SKM-1 treated with dmso at 0.1 percent for 144 hours (cell line): ENCODE data around the gene KLF4.
"Not testable (repeated sequence)": the region's sequence is repeated elsewhere in the genome, so short reads cannot be mapped to it uniquely, and the experiment has no call there.

Experiments used
- DNase-seq: peaks from one replicate; lab custom pipeline; 2025; ENCODE audit not compliant: unreplicated experiment; lab: John Stamatoyannopoulos, UW

KLF4 gene

GRCh38 chr9:107489687-107490605 lies at the start of gene KLF4:
TSS of gene KLF4 (minus strand) at chr9:107489769. CDS start at chr9:107489172, 597 bp downstream.
- peak; percentile 54 for DNase-seq

- no peak for DNase-seq
Observed at GRCh38 chr9:107536462-107536861, 46.9 kb upstream of the KLF4 start.

DNA sequence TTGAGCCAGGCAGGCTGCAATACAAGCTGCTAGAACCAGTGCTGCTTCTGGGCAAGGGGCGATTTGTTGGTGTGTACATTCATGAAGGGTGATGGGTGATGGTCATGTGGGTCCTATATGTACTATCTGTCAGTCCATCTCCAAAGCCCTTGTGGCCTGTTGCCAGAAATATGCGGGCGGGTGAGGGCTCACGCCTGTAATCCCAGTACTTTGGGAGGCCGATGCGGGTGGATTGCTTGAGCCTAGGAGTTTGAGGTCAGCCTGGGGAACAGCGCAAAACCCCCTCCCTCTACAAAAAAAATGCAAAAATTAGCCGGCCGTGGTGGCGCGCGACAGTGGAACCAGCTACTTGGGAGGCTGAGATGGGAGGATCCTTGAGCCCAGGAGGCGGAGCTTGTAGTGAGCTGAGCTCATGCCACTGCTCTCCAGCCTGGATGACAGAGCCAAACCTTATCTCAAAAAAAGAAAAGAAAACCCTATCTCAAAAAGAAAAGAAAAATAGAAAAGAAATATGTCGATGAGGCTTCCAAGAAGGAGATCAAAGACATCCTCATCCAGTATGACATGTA lies 45.0 kb upstream of the KLF4 start:
- DNase-seq = no peak

- DNase-seq = no peak
Observed at GRCh38 chr9:107530679-107531078, 41.1 kb upstream of the KLF4 start.

DNA sequence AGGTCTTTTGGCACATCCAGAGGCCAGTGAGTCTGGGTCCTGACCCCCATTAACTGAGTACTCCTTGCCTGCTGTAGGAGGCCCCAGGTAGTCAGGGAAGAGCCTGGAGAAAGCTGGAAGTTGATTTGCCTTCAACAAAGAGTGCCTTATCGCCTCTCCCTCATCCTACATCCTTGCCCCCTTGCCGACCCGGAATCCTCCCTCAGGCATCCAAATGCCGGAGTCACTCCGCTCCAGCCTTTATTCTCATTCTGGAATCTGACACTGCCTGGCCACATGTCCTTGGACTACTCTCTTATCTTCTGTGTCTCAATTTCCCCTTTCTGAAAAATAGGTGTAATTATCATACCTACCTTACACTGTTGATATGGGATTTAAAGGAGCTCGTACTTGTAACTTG lies 39.1 kb upstream of the KLF4 start:
- no peak for DNase-seq

DNA sequence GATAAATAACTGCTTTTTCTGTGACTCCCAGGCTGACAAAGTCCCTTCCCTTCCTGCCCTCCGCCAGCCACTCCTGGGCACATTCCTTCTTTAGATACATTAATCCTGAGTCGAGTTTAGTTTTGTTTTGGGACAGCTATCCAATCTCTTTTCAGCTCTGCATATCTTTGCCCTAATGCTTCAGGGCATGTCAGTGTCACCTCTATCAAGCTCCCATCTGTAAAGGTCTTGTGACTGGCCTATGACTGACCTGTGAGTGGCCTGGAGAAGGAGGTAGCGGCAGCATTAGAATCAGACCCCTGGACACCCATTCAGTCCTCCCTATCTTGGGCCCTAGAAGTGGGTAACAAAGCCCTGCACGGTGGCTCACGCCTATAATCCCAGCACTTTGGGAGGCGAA lies 34.0 kb upstream of the KLF4 start:
- no peak for DNase-seq

GRCh38 chr9:107520186-107520585 lies 30.6 kb upstream of the KLF4 start:
- DNase-seq = no peak

DNA sequence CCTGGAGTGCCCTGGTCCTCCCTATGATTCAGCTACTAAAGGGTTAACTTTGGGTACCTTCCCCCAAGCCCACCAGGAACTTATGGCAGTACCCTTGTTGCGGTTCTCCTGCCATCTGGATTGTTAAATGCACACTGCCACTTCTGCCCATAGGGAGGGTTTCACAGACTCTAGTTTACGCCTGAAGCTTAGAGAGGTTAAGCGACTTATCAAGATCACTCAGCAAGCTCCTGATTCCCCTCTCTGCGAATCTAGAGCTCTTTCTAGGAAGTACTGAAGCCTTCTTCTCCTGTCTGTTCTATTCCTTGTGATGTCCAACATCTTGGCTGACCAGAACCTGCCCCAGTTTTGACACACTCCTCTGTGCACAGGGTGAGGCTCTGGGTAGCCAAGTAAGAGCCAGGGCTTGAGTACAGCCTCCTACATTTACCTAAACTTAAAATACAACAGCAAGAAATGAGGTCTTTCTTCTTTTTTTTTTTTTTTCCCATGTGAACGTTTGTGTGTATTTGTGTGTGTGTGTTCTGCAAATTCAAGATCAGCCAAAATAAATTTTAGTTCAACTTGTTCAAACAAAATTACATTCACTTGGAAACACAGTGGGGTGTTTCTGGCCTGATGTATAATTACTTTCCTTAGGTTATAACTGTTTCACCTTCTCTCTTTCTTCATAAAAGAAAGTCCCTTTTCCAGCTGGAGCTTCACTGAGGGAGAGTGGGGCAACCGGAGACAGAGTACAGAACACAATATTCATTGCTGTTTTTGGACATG lies 28.7 kb upstream of the KLF4 start:
- no peak for DNase-seq

DNA sequence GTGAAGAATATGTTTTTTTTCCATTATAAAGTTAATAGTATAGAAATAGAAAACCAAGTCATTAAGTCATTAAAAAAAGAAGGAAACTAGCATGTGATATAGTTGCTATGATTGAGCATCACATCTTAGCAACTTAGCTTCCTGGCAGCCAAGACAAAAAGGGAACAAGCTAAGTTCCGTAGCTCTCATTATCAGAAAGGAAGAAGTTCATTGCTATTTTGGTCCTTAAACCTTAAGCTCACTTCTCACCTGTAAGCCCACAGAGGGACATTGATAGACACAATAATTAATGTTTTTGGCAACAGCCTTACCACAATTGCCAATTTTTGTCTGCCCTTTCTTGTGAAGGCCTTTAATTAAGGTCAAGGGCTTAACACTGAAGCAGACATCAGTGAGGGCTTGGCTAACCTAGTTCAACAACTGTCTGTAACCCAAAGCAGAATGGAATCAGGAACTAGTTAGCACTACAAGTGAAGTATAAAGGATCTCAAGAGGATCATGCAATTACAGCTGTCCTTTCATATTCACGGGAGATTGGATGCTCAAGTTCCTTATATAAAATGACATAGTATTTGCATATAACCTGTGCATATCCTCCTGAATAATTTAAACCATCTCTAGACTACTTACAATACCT lies 24.0 kb upstream of the KLF4 start:
- DNase-seq = peak; percentile 69

DNA sequence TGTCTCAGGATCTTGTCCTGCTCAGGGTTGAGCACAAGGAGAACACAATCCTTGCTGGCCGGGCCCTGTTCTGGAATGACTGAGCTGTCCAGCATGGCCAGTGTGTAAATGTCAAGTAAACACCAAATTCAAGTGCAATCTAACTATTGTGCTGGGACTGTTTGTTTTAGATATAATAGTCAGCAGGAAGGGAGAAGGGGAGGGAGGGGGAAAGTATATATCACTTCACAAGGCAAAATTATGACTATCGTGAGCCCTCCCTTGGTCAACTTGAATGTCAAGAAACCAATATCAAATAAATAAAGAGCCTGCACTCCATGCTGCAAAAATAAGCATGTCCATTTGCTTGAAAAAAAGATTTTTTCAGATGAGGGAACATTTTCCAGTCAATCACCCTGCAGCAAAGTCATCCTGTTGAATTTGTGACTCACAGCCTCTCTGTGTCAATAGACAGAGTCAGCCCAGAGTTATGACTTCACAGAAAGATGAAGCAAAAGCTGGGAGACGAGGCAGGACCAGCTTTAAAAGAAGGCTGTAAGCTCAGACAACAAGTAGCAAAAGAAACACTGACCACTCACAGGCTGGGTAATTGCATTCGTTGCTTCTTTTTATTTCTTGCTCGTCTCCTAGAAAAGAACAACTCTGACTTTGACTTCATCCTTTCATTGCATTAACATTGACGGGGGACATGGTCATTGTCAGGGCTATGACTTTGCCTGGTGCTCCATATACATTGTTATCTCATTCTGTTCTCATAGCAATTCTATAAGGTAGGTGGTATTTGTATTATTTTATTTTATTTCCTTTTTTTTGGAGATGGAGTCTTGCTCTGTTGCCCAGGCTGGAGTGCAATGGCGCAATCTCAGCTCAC lies 15.3 kb upstream of the KLF4 start:
- DNase-seq = no peak

DNA sequence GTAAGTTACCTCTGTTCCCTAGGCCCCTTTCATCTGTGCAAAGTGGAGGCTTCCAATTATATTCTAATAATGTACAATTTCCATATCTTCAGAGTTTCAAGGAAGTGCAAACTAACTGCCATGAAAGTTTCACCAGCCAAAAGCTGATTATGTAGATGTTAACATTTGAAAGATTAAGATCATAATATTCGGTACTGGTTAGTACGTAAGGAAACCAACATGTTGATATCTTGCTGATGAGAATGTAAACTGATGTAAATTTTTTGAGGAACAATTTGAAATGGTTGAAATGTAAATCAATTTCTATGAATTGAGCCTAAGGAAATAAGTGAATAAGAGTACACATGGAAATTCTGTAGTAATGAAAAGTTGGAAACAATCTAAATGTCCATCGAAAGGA lies 12.9 kb upstream of the KLF4 start:
- DNase-seq = no peak

DNA sequence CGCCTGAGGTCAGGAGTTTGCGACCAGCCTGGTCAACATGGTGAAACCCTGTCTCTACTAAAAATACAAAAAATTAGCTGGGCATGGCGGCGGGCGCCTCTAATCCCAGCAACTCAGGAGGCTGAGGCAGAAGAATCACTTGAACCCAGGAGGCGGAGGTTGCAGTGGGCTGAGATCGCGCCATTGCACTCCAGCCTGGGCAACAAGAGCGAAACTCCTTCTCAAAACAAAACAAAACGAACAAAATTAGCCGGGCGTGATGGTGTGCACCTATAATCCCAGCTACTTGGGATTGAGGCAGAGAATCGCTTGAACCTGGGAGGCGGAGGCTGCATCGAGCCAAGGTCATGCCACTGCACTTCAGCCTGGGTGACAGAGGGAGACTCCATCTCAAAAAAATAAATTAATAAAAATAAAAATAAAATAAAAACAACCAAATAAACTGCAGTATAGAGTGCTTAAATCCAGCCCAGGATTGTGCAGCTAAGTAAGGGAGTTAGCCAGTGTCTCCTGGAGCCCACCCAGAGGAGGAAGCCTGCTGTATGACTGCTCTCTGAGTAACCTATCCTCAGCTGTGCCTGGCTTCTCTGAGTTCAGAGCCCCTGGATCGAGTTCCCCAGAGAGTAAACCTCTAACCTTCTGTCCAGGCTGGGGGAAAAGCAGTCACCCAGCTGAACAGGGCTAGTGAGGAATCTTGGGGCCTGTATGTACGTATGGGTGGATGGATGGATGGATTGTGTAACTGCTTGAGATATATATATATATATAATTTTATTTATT lies 11.0 kb upstream of the KLF4 start:
- DNase-seq = not testable (repeated sequence)

- peak; percentile 32 for DNase-seq
Observed at GRCh38 chr9:107496976-107497375, 7.4 kb upstream of the KLF4 start.

- no peak for DNase-seq
Observed at GRCh38 chr9:107492381-107492970, 2.9 kb upstream of the KLF4 start.

- no peak for DNase-seq
Observed at GRCh38 chr9:107491081-107492053, 1.8 kb upstream of the KLF4 start.

DNA sequence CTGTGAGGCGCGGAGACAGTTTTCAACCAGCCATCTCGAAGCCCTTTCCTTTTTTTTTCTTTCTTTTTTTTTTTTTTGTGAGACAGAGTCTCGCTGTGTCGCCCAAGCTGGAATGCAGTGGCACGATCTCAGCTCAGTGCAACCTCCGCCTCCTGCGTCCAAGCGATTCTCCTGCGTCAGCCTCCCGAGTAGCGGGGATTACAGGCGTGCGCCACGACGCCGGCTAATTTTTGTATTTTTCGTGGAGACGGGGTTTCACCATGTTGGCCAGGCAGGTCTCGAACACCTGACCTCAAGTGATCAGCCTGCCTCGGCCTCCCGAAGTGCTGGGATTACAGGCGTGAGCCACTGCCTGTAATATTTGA lies 1.0 kb upstream of the KLF4 start:
- DNase-seq = not testable (repeated sequence)

- no peak for DNase-seq
Observed at GRCh38 chr9:107489144-107489673, 360 bp downstream of the KLF4 start.
